GM23338 (cell line): ENCODE measurements around the gene SLC2A11. TPM values are rescaled to one million over a fixed set of nuclear protein-coding genes. Genes with fewer than 3 reads are reported as not detected.

Experiments used
- ATAC-seq: fragments of 200-7000 bp; cut with Tn5 transposase; 3 replicates; pipeline ENCODE4 v1.9.1; 2020
- DNase-seq: peaks from one replicate; pipeline ENCODE4 v3.0.0-alpha.2; 2015; ENCODE audit warnings: low spot score
- H2AFZ ChIP-seq: fragments of 200-600 bp; sonication (generic); 2 replicates; pipeline ENCODE4 v1.8.0; 2016; ENCODE audit warnings: antibody characterized with exemption, mild to moderate bottlenecking, moderate library complexity
- H3F3A ChIP-seq: fragments of 200-600 bp; sonication (generic); replicated peaks from 2 replicates; pipeline ENCODE4 v1.8.0; 2017; ENCODE audit warnings: antibody characterized with exemption, mixed run types, low read depth
- H3K27ac ChIP-seq: fragments of 200-600 bp; sonication (generic); 2 replicates; pipeline ENCODE4 v1.6.1; 2016; ENCODE audit warnings: low read depth
- H3K27me3 ChIP-seq: fragments of 200-600 bp; sonication (generic); 2 replicates; pipeline ENCODE4 v1.8.0; 2016; ENCODE audit warnings: mild to moderate bottlenecking, mixed run types, moderate library complexity; ENCODE audit not compliant: insufficient read depth
- H3K36me3 ChIP-seq: fragments of 200-600 bp; sonication (generic); 2 replicates; pipeline ENCODE4 v1.8.0; 2016; ENCODE audit warnings: mild to moderate bottlenecking; ENCODE audit not compliant: insufficient read depth
- H3K4me1 ChIP-seq: fragments of 200-600 bp; sonication (generic); 2 replicates; pipeline ENCODE4 v1.8.0; 2016; ENCODE audit warnings: mild to moderate bottlenecking, moderate library complexity; ENCODE audit not compliant: insufficient read depth
- H3K4me2 ChIP-seq: fragments of 200-600 bp; sonication (generic); 2 replicates; pipeline ENCODE4 v1.7.1; 2017; ENCODE audit warnings: mixed run types
- H3K4me3 ChIP-seq: fragments of 200-600 bp; sonication (generic); 2 replicates; pipeline ENCODE4 v1.6.1; 2016; ENCODE audit warnings: mixed run types
- H3K79me2 ChIP-seq: fragments of 200-600 bp; sonication (generic); replicated peaks from 2 replicates; pipeline ENCODE4 v1.8.0; 2017; ENCODE audit warnings: mild to moderate bottlenecking; ENCODE audit not compliant: insufficient read depth
- H3K9me2 ChIP-seq: fragments of 200-600 bp; sonication (generic); 2 replicates; pipeline ENCODE4 v1.8.0; 2017; ENCODE audit not compliant: insufficient read depth
- H4K20me1 ChIP-seq: fragments of 200-600 bp; sonication (generic); replicated peaks from 2 replicates; pipeline ENCODE4 v1.8.0; 2017; ENCODE audit warnings: mild to moderate bottlenecking; ENCODE audit not compliant: insufficient read depth
- H3K27ac Mint-ChIP-seq: 2 replicates; pipeline ENCODE4 v1.8.0; 2020; ENCODE audit warnings: inconsistent platforms, mild to moderate bottlenecking, moderate library complexity, mixed read lengths
- H3K27me3 Mint-ChIP-seq: 3 replicates; pipeline ENCODE4 v1.8.0; 2022; ENCODE audit warnings: low read depth, mild to moderate bottlenecking, moderate library complexity, mixed read lengths, inconsistent platforms; ENCODE audit not compliant: insufficient read depth, poor library complexity
- H3K36me3 Mint-ChIP-seq: 3 replicates; pipeline ENCODE4 v1.8.0; 2021; ENCODE audit warnings: low read depth, mild to moderate bottlenecking, inconsistent platforms, moderate library complexity, mixed read lengths
- H3K4me1 Mint-ChIP-seq: 3 replicates; pipeline ENCODE4 v1.8.0; 2020; ENCODE audit warnings: mild to moderate bottlenecking, inconsistent platforms, mixed read lengths
- H3K4me3 Mint-ChIP-seq: 3 replicates; pipeline ENCODE4 v1.8.0; 2021; ENCODE audit warnings: moderate library complexity, mild to moderate bottlenecking, inconsistent platforms, mixed read lengths
- H3K9me3 Mint-ChIP-seq: 3 replicates; pipeline ENCODE4 v1.8.0; 2020; ENCODE audit warnings: moderate library complexity, mild to moderate bottlenecking, inconsistent platforms, mixed read lengths
- CTCF ChIP-seq, 2 experiments: fragments of 200-600 bp in 1 of 2; sonication (generic) in 1 of 2; conservative IDR thresholded peaks; 2 replicates each; pipeline versions ENCODE4 v1.5.1 to v1.6.1; 2016 to 2017; ENCODE audit warnings: antibody characterized with exemption in 2 of 2, low read depth in 2 of 2, mild to moderate bottlenecking in 2 of 2, moderate library complexity in 1 of 2
- EZH2 ChIP-seq: fragments of 200-600 bp; sonication (generic); IDR thresholded peaks from one replicate; pipeline ENCODE4 v1.8.0; 2017; ENCODE audit warnings: antibody characterized with exemption, mild to moderate bottlenecking, low read depth; ENCODE audit not compliant: unreplicated experiment
- EZH2phosphoT487 ChIP-seq: fragments of 200-600 bp; sonication (generic); IDR thresholded peaks from one replicate; pipeline ENCODE4 v1.8.1; 2018; ENCODE audit warnings: antibody characterized with exemption; ENCODE audit not compliant: unreplicated experiment
- JUNB ChIP-seq: IDR thresholded peaks from one replicate; pipeline ENCODE4 v1.6.1; 2016; ENCODE audit warnings: antibody characterized with exemption; ENCODE audit not compliant: unreplicated experiment
- POLR2AphosphoS5 ChIP-seq: IDR thresholded peaks from 2 replicates; pipeline ENCODE4 v1.6.1; 2016; ENCODE audit warnings: antibody characterized with exemption, low read depth
- ZNF331 ChIP-seq: fragments of 250-450 bp; sonication (Bioruptor Pico); IDR thresholded peaks from 2 replicates; pipeline ENCODE4 v1.5.0; 2020; ENCODE audit warnings: low read depth, mild to moderate bottlenecking, moderate library complexity
- polyA plus RNA-seq: library from polyadenylated mRNA; unstranded; fragments of >200 nt; fragmentation: Nextera tagmentation; extraction: Ambion mirVana; gene quantifications from 2 replicates; pipeline ENCODE4 v1.2.1, GENCODE V29; 2016
- total RNA-seq: library from RNA; depleted of rRNA; stranded (reverse); fragments of >200 nt; shearing (Covaris generic); gene quantifications from 2 replicates; pipeline ENCODE4 v1.2.3, GENCODE V29; 2014

Gene SLC2A11
- total and polyA plus RNA-seq, 2 experiments from 2014 or later = 7.1 to 21.8 TPM

GRCh38 chr22:23883658-23884057 is 26.0 kb downstream of the SLC2A11 start:
- ATAC-seq = no peak
- no peak overlapping the region for H3K27ac Mint-ChIP-seq
- H4K20me1 ChIP-seq = no peaks in the 10 kb centered on the region

GRCh38 chr22:23884140-23884539 is 26.5 kb downstream of the SLC2A11 start:
- H4K20me1 ChIP-seq = no peaks in the 10 kb centered on the region
- no peak for ATAC-seq

More at GRCh38 chr22:23883658-23884057, 26.0 kb downstream of the SLC2A11 start:
- H3K4me1 Mint-ChIP-seq = peaks cover 3% of the 10 kb centered on the region; the same call in 2 of the 3 replicates
- no peak for DNase-seq
- no peaks in the 10 kb centered on the region for H3K9me3 Mint-ChIP-seq
- TF ChIP-seq POLR2AphosphoS5 = no peak
- H3K36me3 ChIP-seq = no peaks in the 10 kb centered on the region
- H3K36me3 Mint-ChIP-seq = peaks cover 24% of the 10 kb centered on the region
- H3K4me1 ChIP-seq = no peaks in the 10 kb centered on the region
- H3K27me3 ChIP-seq = no peaks in the 10 kb centered on the region
- H2AFZ ChIP-seq = no peak overlapping the region
- no peak overlapping the region for H3K27ac ChIP-seq
- H3K4me2 ChIP-seq = no peak overlapping the region
- no peaks in the 10 kb centered on the region for H3F3A ChIP-seq
- H3K9me2 ChIP-seq = no peaks in the 10 kb centered on the region
- H3K4me3 Mint-ChIP-seq = no peak overlapping the region
- no peaks in the 10 kb centered on the region for H3K79me2 ChIP-seq
- H3K27me3 Mint-ChIP-seq = no peaks in the 10 kb centered on the region
- no peak overlapping the region for H3K4me3 ChIP-seq

More at GRCh38 chr22:23884140-23884539, 26.5 kb downstream of the SLC2A11 start:
- Mint-ChIP-seq H3K4me1 (peaks cover 3% of the 10 kb centered on the region; the same call in 2 of the 3 replicates), H3K4me3 (no peak overlapping the region), H3K27ac (no peak overlapping the region), H3K9me3 (no peaks in the 10 kb centered on the region), H3K27me3 (no peaks in the 10 kb centered on the region), H3K36me3 (peaks cover 22% of the 10 kb centered on the region)
- Histone ChIP-seq H3K79me2 (no peaks in the 10 kb centered on the region), H3K4me2 (no peak overlapping the region), H3K27ac (no peak overlapping the region), H2AFZ (no peak overlapping the region), H3K4me3 (no peak overlapping the region), H3K27me3 (no peaks in the 10 kb centered on the region), H3K36me3 (no peaks in the 10 kb centered on the region), H3F3A (no peaks in the 10 kb centered on the region), H3K4me1 (no peaks in the 10 kb centered on the region), H3K9me2 (no peaks in the 10 kb centered on the region)
- TF ChIP-seq POLR2AphosphoS5 (no peak), EZH2phosphoT487 (no peak), CTCF (conservative IDR thresholded peaks at IDR 0.05; ENCODE audit: low read depth in 2 of 2) (no peak), JUNB (no peak), EZH2 (no peak), ZNF331 (CRISPR knock-in tag) (no peak)
- no peak for DNase-seq
